GM12878 (cell line): ENCODE measurements around the gene LRRC2. TPM values are rescaled to one million over a fixed set of nuclear protein-coding genes. Genes with fewer than 3 reads are reported as not detected.

ENCODE experiments used
- ATAC-seq: fragments of 200-7000 bp; cut with Tn5 transposase; 3 replicates; pipeline ENCODE4 v1.9.1; 2020; ENCODE audit warnings: mild to moderate bottlenecking, moderate library complexity
- BruUV-seq: library from RNA; stranded (reverse); fragments of 400-500 nt; replicated peaks from 2 replicates; lab custom pipeline; 2021; lab: Mats Ljungman, UMichigan
- CTCF ChIA-PET: fragments of 300-600 bp; sonication (Branson Sonifier 250); formaldehyde crosslinking; extraction: SDS; loops from one replicate; lab custom pipeline; 2021; ENCODE audit warnings: inconsistent platforms; lab: Yijun Ruan, JAX
- POLR2A ChIA-PET: fragments of 350-600 bp; formaldehyde crosslinking; extraction: SDS; loops from one replicate; lab custom pipeline; 2021; ENCODE audit warnings: inconsistent platforms; lab: Charles Lee
- RAD21 ChIA-PET: fragments of 300-600 bp; sonication (Branson Sonifier 250); formaldehyde crosslinking; loops from one replicate; lab custom pipeline; 2023; ENCODE audit warnings: antibody characterized with exemption; ENCODE audit not compliant: unreplicated experiment; lab: Charles Lee
- SMC1A ChIA-PET: fragments of 300-600 bp; sonication (Branson Sonifier 250); formaldehyde crosslinking; loops from one replicate; lab custom pipeline; 2023; ENCODE audit not compliant: unreplicated experiment, uncharacterized antibody; lab: Charles Lee
- DNase-seq: peaks from one replicate; pipeline ENCODE4 v3.0.0-alpha.2; 2011; ENCODE audit warnings: low read depth, low spot score
- FAIRE-seq: peaks from 3 replicates; lab custom pipeline; 2011; peaks lifted over from hg19 to GRCh38; lab: Jason Lieb, UNC
- H2AFZ ChIP-seq: 2 replicates; pipeline ENCODE4 v1.6.0; 2011; ENCODE audit warnings: low read depth, low read length, control low read depth; ENCODE audit not compliant: control insufficient read depth
- H3K27ac ChIP-seq: 2 replicates; pipeline ENCODE4 v1.5.1; 2011; ENCODE audit warnings: control low read depth; ENCODE audit not compliant: control insufficient read depth, insufficient read depth
- H3K27me3 ChIP-seq, 2 experiments: replicated peaks in 1 of 2; 2 replicates each; pipeline versions ENCODE4 v1.6.0 to v1.6.1; 2011; ENCODE audit warnings: low read length in 1 of 2; ENCODE audit not compliant: control insufficient read depth in 2 of 2, insufficient read depth in 2 of 2
- H3K36me3 ChIP-seq, 2 experiments: 2 replicates each; pipeline ENCODE4 v1.5.1; 2011; ENCODE audit warnings: low read length in 1 of 2; ENCODE audit not compliant: control insufficient read depth in 2 of 2, insufficient read depth in 2 of 2
- H3K4me1 ChIP-seq: 2 replicates; pipeline ENCODE4 v1.6.1; 2011; ENCODE audit warnings: mild to moderate bottlenecking, low read length, moderate library complexity, mixed read lengths; ENCODE audit not compliant: control insufficient read depth, insufficient read depth
- H3K4me2 ChIP-seq: 2 replicates; pipeline ENCODE4 v1.6.0; 2011; ENCODE audit warnings: control low read depth; ENCODE audit not compliant: control insufficient read depth, insufficient read depth
- H3K4me3 ChIP-seq: fragments of 200-600 bp; sonication (generic); 2 replicates; pipeline ENCODE4 v1.5.1; 2016
- H3K79me2 ChIP-seq: 2 replicates; pipeline ENCODE4 v1.6.0; 2011; ENCODE audit warnings: low read length; ENCODE audit not compliant: control insufficient read depth, insufficient read depth
- H3K9ac ChIP-seq: 2 replicates; pipeline ENCODE4 v1.8.0; 2011; ENCODE audit warnings: low read length, control low read depth, mixed read lengths; ENCODE audit not compliant: control insufficient read depth, insufficient read depth
- H3K9me3 ChIP-seq: replicated peaks from 3 replicates; pipeline ENCODE4 v1.5.1; 2011; ENCODE audit warnings: mild to moderate bottlenecking, low read length; ENCODE audit not compliant: control insufficient read depth, insufficient read depth
- H4K20me1 ChIP-seq: 2 replicates; pipeline ENCODE4 v1.6.0; 2011; ENCODE audit not compliant: control insufficient read depth, insufficient read depth
- CBFB ChIP-seq: IDR thresholded peaks from 2 replicates; pipeline ENCODE4 v1.6.1; 2016; ENCODE audit warnings: antibody characterized with exemption, low read depth
- CHD1 ChIP-seq: IDR thresholded peaks from 2 replicates; pipeline ENCODE4 v1.6.1; 2012; ENCODE audit warnings: low read depth, low read length, improper control_type of control experiment
- CREB1 ChIP-seq: IDR thresholded peaks from 2 replicates; pipeline ENCODE4 v1.6.1; 2012; ENCODE audit warnings: low read depth, mild to moderate bottlenecking, inconsistent platforms
- EGR1 ChIP-seq, 2 experiments: IDR thresholded peaks; 1 replicate in 1 of 2; 2 replicates in 1 of 2; pipeline ENCODE4 v1.6.1; 2011 to 2012; ENCODE audit warnings: low read depth in 2 of 2, low read length in 2 of 2, borderline replicate concordance in 1 of 2, mild to moderate bottlenecking in 1 of 2, moderate library complexity in 1 of 2
- GABPA ChIP-seq: IDR thresholded peaks from 2 replicates; pipeline ENCODE4 v1.6.1; 2014; ENCODE audit warnings: antibody characterized with exemption, low read depth, mild to moderate bottlenecking, inconsistent platforms
- NFIC ChIP-seq: IDR thresholded peaks from 2 replicates; pipeline ENCODE4 v1.6.1; 2012; ENCODE audit warnings: low read depth, mild to moderate bottlenecking, inconsistent platforms, low read length, moderate library complexity
- NR2C1 ChIP-seq: fragments of 450-650 bp; IDR thresholded peaks from 2 replicates; pipeline ENCODE4 v1.6.1; 2017; ENCODE audit warnings: antibody characterized with exemption, mild to moderate bottlenecking, moderate library complexity
- POLR2AphosphoS5 ChIP-seq: IDR thresholded peaks from 2 replicates; pipeline ENCODE4 v1.6.1; 2011; ENCODE audit warnings: mild to moderate bottlenecking, low read length, inconsistent platforms
- RBBP5 ChIP-seq: fragments of 200-600 bp; sonication (generic); conservative IDR thresholded peaks from 2 replicates; pipeline ENCODE4 v1.6.1; 2016
- RELA ChIP-seq: fragments of 450-650 bp; IDR thresholded peaks from 2 replicates; pipeline ENCODE4 v1.8.0; 2014; ENCODE audit warnings: borderline replicate concordance; ENCODE audit not compliant: partially characterized antibody
- RFX5 ChIP-seq: IDR thresholded peaks from 2 replicates; pipeline ENCODE4 v1.6.1; 2011; ENCODE audit warnings: low read depth, low read length, improper control_type of control experiment
- SMAD1 ChIP-seq: fragments of 450-650 bp; IDR thresholded peaks from 2 replicates; pipeline ENCODE4 v1.6.1; 2018; ENCODE audit warnings: mild to moderate bottlenecking, low read depth; ENCODE audit not compliant: partially characterized antibody
- SREBF2 ChIP-seq: IDR thresholded peaks from 2 replicates; pipeline ENCODE4 v1.6.1; 2012; ENCODE audit warnings: mild to moderate bottlenecking, low read length
- SUPT20H ChIP-seq: IDR thresholded peaks from 2 replicates; pipeline ENCODE4 v1.6.1; 2011; ENCODE audit warnings: low read depth, mild to moderate bottlenecking, low read length, moderate library complexity, borderline replicate concordance; ENCODE audit not compliant: control insufficient read depth
- TBL1XR1 ChIP-seq: IDR thresholded peaks from 2 replicates; pipeline ENCODE4 v1.6.1; 2012; ENCODE audit warnings: low read depth, low read length, improper control_type of control experiment
- ZBED1 ChIP-seq: IDR thresholded peaks from 2 replicates; pipeline ENCODE4 v1.6.1; 2016; ENCODE audit warnings: borderline replicate concordance
- ZNF207 ChIP-seq: fragments of 450-650 bp; IDR thresholded peaks from 2 replicates; pipeline ENCODE4 v1.6.1; 2014; ENCODE audit warnings: antibody characterized with exemption, mild to moderate bottlenecking, borderline replicate concordance
- ZNF274 ChIP-seq: IDR thresholded peaks from one replicate; pipeline ENCODE4 v1.8.0; 2011; ENCODE audit not compliant: insufficient read length, insufficient read depth
- WGBS: methylation state at CpG from one replicate; pipeline ENCODE4 v1.1.6; 2016; ENCODE audit warnings: low lambda C conversion rate; ENCODE audit not compliant: insufficient replicate concordance, insufficient coverage; ENCODE audit errors: missing lambda C conversion rate; 5-methylcytosine and 5-hydroxymethylcytosine counted together
- in situ Hi-C: fragments of 300-500 bp; cut with MboI; formaldehyde crosslinking; loops from 9 replicates; pipeline ENCODE4 v1.14.3; 2018; ENCODE audit warnings: mixed read lengths
- intact Hi-C: fragments of 100-400 bp; cut with micrococcal nuclease; formaldehyde crosslinking; loops from one replicate; pipeline ENCODE4 v1.14.2; 2022; ENCODE audit not compliant: unreplicated experiment
- polyA plus RNA-seq, 11 experiments: library from polyadenylated mRNA; depleted of rRNA in 4 of 11; unstranded in 6 of 11; stranded (reverse) in 5 of 11; fragments of >200 nt; fragmentation: Nextera tagmentation in 4 of 11; fragmentation: Illumina TruSeq in 1 of 11; extraction: Ambion mirVana in 4 of 11; extraction: Trizol in 1 of 11; gene quantifications; 1 replicate in 1 of 11; 2 replicates in 10 of 11; pipeline versions ENCODE4 v1.2.1 to v1.2.3, GENCODE V29; 2011 to 2016; ENCODE audit warnings: inconsistent platforms in 2 of 11, missing spikeins in 2 of 11, low read depth in 1 of 11
- total RNA-seq, 4 experiments: library from RNA; depleted of rRNA in 3 of 4; stranded (reverse); fragments of >200 nt in 3 of 4; fragmentation: Illumina TruSeq in 1 of 4; extraction: Trizol in 1 of 4; gene quantifications; 2 replicates each; pipeline versions ENCODE4 v1.2.1 to v1.2.3, GENCODE V29; 2013 to 2021
- TF ChIP-seq, protein P1 (sequence below): IDR thresholded peaks from 2 replicates; pipeline ENCODE4 v1.6.1; 2012; ENCODE audit warnings: low read depth, low read length, improper control_type of control experiment
- TF ChIP-seq, protein P2 (sequence below): IDR thresholded peaks from 2 replicates; pipeline ENCODE4 v1.6.1; 2011; ENCODE audit warnings: low read depth, low read length, improper control_type of control experiment, borderline replicate concordance
- TF ChIP-seq, protein P3 (sequence below): IDR thresholded peaks from 2 replicates; pipeline ENCODE4 v1.6.1; 2012; ENCODE audit warnings: mild to moderate bottlenecking, low read depth, low read length

Gene LRRC2
- total and polyA plus RNA-seq, 10 of the 15 experiments (the other 5 are each of a cell fraction or from before 2014, with no cell fraction given), result not detected

DNA sequence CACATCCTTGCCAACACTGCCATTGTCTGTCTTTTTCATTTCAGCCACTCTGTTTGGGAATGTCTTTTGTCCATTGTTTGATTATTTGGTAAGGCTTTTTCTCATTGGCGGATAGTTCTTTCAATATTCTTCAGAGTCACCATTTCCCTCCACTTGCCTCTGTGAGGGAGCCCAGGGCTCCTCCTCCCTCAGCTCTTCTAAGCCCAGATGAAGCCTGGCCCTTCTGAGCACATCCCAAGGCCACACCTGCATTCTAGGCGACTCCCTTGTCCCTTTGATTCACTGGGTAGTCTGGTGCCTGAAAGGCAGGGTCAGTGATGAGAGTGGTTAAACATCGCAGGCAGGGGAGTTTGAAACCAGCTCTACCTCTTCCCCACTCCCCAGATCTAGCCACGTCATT, 89.0 kb downstream of the LRRC2 start (continued):
- TF ChIP-seq SUPT20H (no peak), ZNF207 (no peak), CHD1 (no peak), RELA (no peak), TBL1XR1 (no peak), NR2C1 (no peak)
- TF ChIP-seq, protein P1, sequence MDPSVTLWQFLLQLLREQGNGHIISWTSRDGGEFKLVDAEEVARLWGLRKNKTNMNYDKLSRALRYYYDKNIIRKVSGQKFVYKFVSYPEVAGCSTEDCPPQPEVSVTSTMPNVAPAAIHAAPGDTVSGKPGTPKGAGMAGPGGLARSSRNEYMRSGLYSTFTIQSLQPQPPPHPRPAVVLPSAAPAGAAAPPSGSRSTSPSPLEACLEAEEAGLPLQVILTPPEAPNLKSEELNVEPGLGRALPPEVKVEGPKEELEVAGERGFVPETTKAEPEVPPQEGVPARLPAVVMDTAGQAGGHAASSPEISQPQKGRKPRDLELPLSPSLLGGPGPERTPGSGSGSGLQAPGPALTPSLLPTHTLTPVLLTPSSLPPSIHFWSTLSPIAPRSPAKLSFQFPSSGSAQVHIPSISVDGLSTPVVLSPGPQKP, result no peak

DNA sequence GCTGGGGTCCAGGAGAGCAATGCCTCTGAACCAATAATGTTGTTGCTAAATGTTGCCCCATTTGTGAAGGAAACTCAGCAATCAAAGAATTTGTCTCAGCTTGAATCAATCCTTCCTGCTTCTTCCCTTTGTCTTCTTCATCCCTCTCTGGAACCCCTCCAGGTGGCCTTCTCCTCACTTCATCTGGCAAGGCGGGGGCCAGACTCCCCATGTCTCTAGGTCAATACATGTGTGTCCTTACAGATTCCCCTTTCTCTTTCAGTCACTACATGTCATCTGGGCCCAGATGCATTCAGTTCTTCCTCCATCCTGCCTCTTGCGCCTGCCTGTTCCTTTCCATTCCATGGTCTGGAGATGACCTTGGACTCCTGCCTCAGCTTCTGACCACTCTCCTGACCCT, 93.4 kb downstream of the LRRC2 start:
- no peak for FAIRE-seq
- Histone ChIP-seq H3K4me3 (no peak overlapping the region), H3K27ac (no peak overlapping the region), H3K9ac (no peak overlapping the region), H3K9me3 (no peaks in the 10 kb centered on the region), H3K79me2 (no peaks in the 10 kb centered on the region), H3K4me2 (no peak overlapping the region), H4K20me1 (no peaks in the 10 kb centered on the region; the same call in 1 of the 2 replicates), H2AFZ (no peak overlapping the region), H3K4me1 (no peaks in the 10 kb centered on the region), H3K36me3 (no peaks in the 10 kb centered on the region), H3K27me3 (peaks cover 1 to 3% of the 10 kb centered on the region in 2 experiments; a peak in 3 of 4 replicates)
- ChIA-PET POLR2A (interaction anchor here (0.6 kb wide), 1 partner anchor 247 kb away, joined by 3 read pairs; no protein-coding TSS in a partner anchor), CTCF (interaction anchor here (1.2 kb wide), 1 partner anchor 24 kb away, joined by 3 read pairs; no protein-coding TSS in a partner anchor), SMC1A (no interaction called here), RAD21 (no interaction called here)
- intact Hi-C loops (no loop called here), in situ Hi-C loops (no loop called here)
- BruUV-seq, result no TSS peak
- no peak for DNase-seq
- ATAC-seq, result no peak
- 50% methylated on average over 2 of the region's 2 CpGs for WGBS
- TF ChIP-seq NFIC, result no peak
- no peak for TF ChIP-seq EGR1 (IDR thresholded peaks at IDR 0.05; ENCODE audit: borderline replicate concordance in 1 of 2, low read depth in 2 of 2, low read length in 2 of 2)
- TF ChIP-seq, protein P2, sequence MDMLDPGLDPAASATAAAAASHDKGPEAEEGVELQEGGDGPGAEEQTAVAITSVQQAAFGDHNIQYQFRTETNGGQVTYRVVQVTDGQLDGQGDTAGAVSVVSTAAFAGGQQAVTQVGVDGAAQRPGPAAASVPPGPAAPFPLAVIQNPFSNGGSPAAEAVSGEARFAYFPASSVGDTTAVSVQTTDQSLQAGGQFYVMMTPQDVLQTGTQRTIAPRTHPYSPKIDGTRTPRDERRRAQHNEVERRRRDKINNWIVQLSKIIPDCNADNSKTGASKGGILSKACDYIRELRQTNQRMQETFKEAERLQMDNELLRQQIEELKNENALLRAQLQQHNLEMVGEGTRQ, result no peak
- TF ChIP-seq, protein P3, sequence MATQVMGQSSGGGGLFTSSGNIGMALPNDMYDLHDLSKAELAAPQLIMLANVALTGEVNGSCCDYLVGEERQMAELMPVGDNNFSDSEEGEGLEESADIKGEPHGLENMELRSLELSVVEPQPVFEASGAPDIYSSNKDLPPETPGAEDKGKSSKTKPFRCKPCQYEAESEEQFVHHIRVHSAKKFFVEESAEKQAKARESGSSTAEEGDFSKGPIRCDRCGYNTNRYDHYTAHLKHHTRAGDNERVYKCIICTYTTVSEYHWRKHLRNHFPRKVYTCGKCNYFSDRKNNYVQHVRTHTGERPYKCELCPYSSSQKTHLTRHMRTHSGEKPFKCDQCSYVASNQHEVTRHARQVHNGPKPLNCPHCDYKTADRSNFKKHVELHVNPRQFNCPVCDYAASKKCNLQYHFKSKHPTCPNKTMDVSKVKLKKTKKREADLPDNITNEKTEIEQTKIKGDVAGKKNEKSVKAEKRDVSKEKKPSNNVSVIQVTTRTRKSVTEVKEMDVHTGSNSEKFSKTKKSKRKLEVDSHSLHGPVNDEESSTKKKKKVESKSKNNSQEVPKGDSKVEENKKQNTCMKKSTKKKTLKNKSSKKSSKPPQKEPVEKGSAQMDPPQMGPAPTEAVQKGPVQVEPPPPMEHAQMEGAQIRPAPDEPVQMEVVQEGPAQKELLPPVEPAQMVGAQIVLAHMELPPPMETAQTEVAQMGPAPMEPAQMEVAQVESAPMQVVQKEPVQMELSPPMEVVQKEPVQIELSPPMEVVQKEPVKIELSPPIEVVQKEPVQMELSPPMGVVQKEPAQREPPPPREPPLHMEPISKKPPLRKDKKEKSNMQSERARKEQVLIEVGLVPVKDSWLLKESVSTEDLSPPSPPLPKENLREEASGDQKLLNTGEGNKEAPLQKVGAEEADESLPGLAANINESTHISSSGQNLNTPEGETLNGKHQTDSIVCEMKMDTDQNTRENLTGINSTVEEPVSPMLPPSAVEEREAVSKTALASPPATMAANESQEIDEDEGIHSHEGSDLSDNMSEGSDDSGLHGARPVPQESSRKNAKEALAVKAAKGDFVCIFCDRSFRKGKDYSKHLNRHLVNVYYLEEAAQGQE, result no peak
- no peak for TF ChIP-seq GABPA
- TF ChIP-seq CREB1, result no peak
- TF ChIP-seq SREBF2, result no peak
- no peak for TF ChIP-seq POLR2AphosphoS5
- no peak for TF ChIP-seq ZNF274
- no peak for TF ChIP-seq CBFB
- TF ChIP-seq ZBED1, result no peak
- TF ChIP-seq SMAD1, result no peak
- no peak for TF ChIP-seq RBBP5
- no peak for TF ChIP-seq RFX5
